ENCODE measurements around the gene CD82. TPM values are rescaled to one million over a fixed set of nuclear protein-coding genes. Genes with fewer than 3 reads are reported as not detected.
"Not testable (repeated sequence)": the region's sequence is repeated elsewhere in the genome, so short reads cannot be mapped to it uniquely, and the experiment has no call there.

The CD82 gene
- total RNA-seq, 2 experiments from 2014 or later, result 1.2 to 6.4 TPM

- Histone ChIP-seq H3K4me2 (ENCODE audit: low read length) (no peak overlapping the region), H3K4me3 (ENCODE audit: low read depth, low read length, poor library complexity, severe bottlenecking) (no peak overlapping the region), H3K9me3 (ENCODE audit: low read length) (no peaks in the 10 kb centered on the region), H3K36me3 (ENCODE audit: insufficient read depth, low read length) (no peaks in the 10 kb centered on the region), H4K20me1 (ENCODE audit: insufficient read depth, low read length) (no peaks in the 10 kb centered on the region), H3K79me2 (ENCODE audit: insufficient read depth, low read depth, low read length) (no peaks in the 10 kb centered on the region), H2AFZ (ENCODE audit: low read length) (no peak overlapping the region), H3K4me1 (ENCODE audit: insufficient read depth, low read length, poor library complexity, severe bottlenecking) (no peaks in the 10 kb centered on the region), H3K27ac (ENCODE audit: low read depth, low read length, poor library complexity, severe bottlenecking) (no peak overlapping the region), H3K9me2 (ENCODE audit: insufficient read depth, low read length) (no peaks in the 10 kb centered on the region)
- no peak for DNase-seq (ENCODE audit: low spot score)
- BruUV-seq (replicated peaks), result no TSS peak
- CTCF ChIA-PET (ENCODE audit: unreplicated experiment), result no interaction called here
- POLR2A ChIA-PET, result no interaction called here
- TF ChIP-seq CTCF (conservative IDR thresholded peaks at IDR 0.05; ENCODE audit: low read length) (no peak), EZH2phosphoT487 (IDR thresholded peaks at IDR 0.05; ENCODE audit: borderline replicate concordance, low read depth, low read length) (no peak)
- intact Hi-C loops (cut with micrococcal nuclease; ENCODE audit: unreplicated experiment), result no loop called here
Measured at GRCh38 chr11:44659641-44660040, 94.2 kb downstream of the CD82 start.

- POLR2A ChIA-PET; DNase-seq (ENCODE audit: low spot score); H4K20me1 ChIP-seq (ENCODE audit: insufficient read depth, low read length); BruUV-seq (replicated peaks); H3K27ac ChIP-seq (ENCODE audit: low read depth, low read length, poor library complexity, severe bottlenecking); H3K79me2 ChIP-seq (ENCODE audit: insufficient read depth, low read depth, low read length); H3K9me2 ChIP-seq (ENCODE audit: insufficient read depth, low read length); CTCF ChIA-PET (ENCODE audit: unreplicated experiment); H2AFZ ChIP-seq (ENCODE audit: low read length); H3K36me3 ChIP-seq (ENCODE audit: insufficient read depth, low read length); H3K9me3 ChIP-seq (ENCODE audit: low read length); H3K4me2 ChIP-seq (ENCODE audit: low read length); H3K4me1 ChIP-seq (ENCODE audit: insufficient read depth, low read length, poor library complexity, severe bottlenecking); intact Hi-C loops (cut with micrococcal nuclease; ENCODE audit: unreplicated experiment); H3K4me3 ChIP-seq (ENCODE audit: low read depth, low read length, poor library complexity, severe bottlenecking): not testable (repeated sequence)
Measured at GRCh38 chr11:44660535-44660934, 95.1 kb downstream of the CD82 start.

- Histone ChIP-seq H3K4me1 (ENCODE audit: insufficient read depth, low read length, poor library complexity, severe bottlenecking) (no peaks in the 10 kb centered on the region), H3K4me3 (ENCODE audit: low read depth, low read length, poor library complexity, severe bottlenecking) (no peak overlapping the region), H3K9me2 (ENCODE audit: insufficient read depth, low read length) (no peaks in the 10 kb centered on the region), H3K36me3 (ENCODE audit: insufficient read depth, low read length) (no peaks in the 10 kb centered on the region), H3K27ac (ENCODE audit: low read depth, low read length, poor library complexity, severe bottlenecking) (no peak overlapping the region), H3K4me2 (ENCODE audit: low read length) (no peak overlapping the region), H3K79me2 (ENCODE audit: insufficient read depth, low read depth, low read length) (no peaks in the 10 kb centered on the region), H3K9me3 (ENCODE audit: low read length) (no peaks in the 10 kb centered on the region), H4K20me1 (ENCODE audit: insufficient read depth, low read length) (no peaks in the 10 kb centered on the region), H2AFZ (ENCODE audit: low read length) (no peak overlapping the region)
- no peak for DNase-seq (ENCODE audit: low spot score)
- ChIA-PET CTCF (ENCODE audit: unreplicated experiment) (no interaction called here), POLR2A (no interaction called here)
- TF ChIP-seq CTCF (conservative IDR thresholded peaks at IDR 0.05; ENCODE audit: low read length) (no peak), EZH2phosphoT487 (IDR thresholded peaks at IDR 0.05; ENCODE audit: borderline replicate concordance, low read depth, low read length) (no peak)
- no TSS peak for BruUV-seq (replicated peaks)
- intact Hi-C loops (cut with micrococcal nuclease; ENCODE audit: unreplicated experiment), result no loop called here
Measured at GRCh38 chr11:44661311-44661717, 95.9 kb downstream of the CD82 start.

Small RNAs within 50 kb of the gene (small RNA-seq; reads per million reads assigned to genes)
- not detected for gene AC104010.1

Other genes with a start within 250 kb of the CD82 start
- not detected in 2 replicates for gene TSPAN18, start 161.3 kb downstream of the CD82 start, total RNA-seq (2014; rRNA removed; shearing (Covaris generic))
- not detected in 2 replicates for gene TSPAN18, start 161.3 kb downstream of the CD82 start, total RNA-seq (2022)